Upper lobe of left lung (tissue), 4 donors: Measurements from ENCODE around the gene ZNF407.

Source experiments
- POLR2AphosphoS5 ChIP-seq, 2 donors: sonication (generic); formaldehyde crosslinking; IDR thresholded peaks; one replicate each; pipeline ENCODE4 v1.5.1; 2017; ENCODE audit warnings: antibody characterized with exemption in 2 of 2
- TF ChIP-seq, protein P1 (sequence below), 6 experiments: fragments of 450-650 bp in 4 of 6; fragments of 200-600 bp in 2 of 6; sonication (generic) in 2 of 6; IDR thresholded peaks; one replicate each; pipeline ENCODE4 v1.5.1; 2016 to 2019; ENCODE audit warnings: antibody characterized with exemption in 6 of 6

DNA sequence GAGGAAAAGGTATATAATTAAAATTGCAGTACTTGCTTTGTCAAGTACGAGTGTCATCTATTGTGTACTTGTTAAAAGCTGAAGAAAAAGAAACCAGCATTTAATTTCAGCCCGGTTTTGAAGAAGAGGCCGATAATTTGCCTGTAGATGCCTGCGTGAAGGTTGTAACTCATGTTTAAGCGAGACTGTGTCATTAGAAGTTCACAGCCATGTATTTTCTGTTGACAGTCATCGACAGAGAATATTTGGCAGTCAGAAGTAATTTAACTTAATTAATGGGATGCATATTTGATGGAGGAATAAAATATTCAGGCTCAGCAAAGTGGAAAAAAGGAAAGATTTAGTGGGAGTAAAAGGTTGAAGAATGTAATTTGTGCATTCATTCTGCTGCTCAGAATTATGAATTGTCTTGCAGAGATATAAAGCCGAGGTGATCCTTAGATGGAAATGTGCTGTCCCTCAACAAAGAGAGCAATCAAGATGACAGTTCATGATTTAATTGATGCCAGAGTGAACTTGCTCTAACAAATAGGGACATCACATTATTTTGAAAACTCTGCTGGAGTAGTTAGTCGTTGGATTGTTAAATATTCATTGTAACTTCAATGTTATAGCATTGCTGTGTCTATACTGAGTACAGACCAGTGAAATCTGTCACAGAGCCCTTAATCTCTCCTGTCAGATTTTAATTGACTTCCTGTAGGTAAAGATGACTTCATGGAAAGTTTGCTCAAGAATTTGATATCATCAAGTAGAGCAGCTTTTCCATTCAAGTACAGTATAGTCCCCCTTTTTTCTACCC, 53.9 kb downstream of the ZNF407 start:
- TF ChIP-seq, protein P1, sequence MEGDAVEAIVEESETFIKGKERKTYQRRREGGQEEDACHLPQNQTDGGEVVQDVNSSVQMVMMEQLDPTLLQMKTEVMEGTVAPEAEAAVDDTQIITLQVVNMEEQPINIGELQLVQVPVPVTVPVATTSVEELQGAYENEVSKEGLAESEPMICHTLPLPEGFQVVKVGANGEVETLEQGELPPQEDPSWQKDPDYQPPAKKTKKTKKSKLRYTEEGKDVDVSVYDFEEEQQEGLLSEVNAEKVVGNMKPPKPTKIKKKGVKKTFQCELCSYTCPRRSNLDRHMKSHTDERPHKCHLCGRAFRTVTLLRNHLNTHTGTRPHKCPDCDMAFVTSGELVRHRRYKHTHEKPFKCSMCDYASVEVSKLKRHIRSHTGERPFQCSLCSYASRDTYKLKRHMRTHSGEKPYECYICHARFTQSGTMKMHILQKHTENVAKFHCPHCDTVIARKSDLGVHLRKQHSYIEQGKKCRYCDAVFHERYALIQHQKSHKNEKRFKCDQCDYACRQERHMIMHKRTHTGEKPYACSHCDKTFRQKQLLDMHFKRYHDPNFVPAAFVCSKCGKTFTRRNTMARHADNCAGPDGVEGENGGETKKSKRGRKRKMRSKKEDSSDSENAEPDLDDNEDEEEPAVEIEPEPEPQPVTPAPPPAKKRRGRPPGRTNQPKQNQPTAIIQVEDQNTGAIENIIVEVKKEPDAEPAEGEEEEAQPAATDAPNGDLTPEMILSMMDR (IDR thresholded peaks at IDR 0.05) = no peak
- no peak for TF ChIP-seq POLR2AphosphoS5 (IDR thresholded peaks at IDR 0.05)
